SU-DHL-6 (cell line): ENCODE data around the gene TNFAIP1.

Experiments
- H2AFZ ChIP-seq: fragments of 200-600 bp; sonication (generic); 2 replicates; pipeline ENCODE4 v1.6.1; 2014; ENCODE audit warnings: low read depth, mild to moderate bottlenecking, moderate library complexity, mixed read lengths, antibody characterized with exemption, low read length; ENCODE audit not compliant: severe bottlenecking
- H3F3A ChIP-seq: fragments of 200-600 bp; shearing (Covaris generic); 2 replicates; pipeline ENCODE4 v1.6.0; 2016; ENCODE audit warnings: antibody characterized with exemption, mild to moderate bottlenecking; ENCODE audit not compliant: insufficient read depth
- H3K27ac ChIP-seq: fragments of 200-600 bp; sonication (generic); 2 replicates; pipeline ENCODE4 v1.5.1; 2016; ENCODE audit warnings: low read depth, mild to moderate bottlenecking, low read length, moderate library complexity, mixed read lengths
- H3K27me3 ChIP-seq: fragments of 200-600 bp; sonication (generic), shearing (Covaris generic); 2 replicates; pipeline ENCODE4 v1.6.0; 2014; ENCODE audit warnings: mild to moderate bottlenecking, low read length
- H3K36me3 ChIP-seq: fragments of 200-600 bp; sonication (generic); 2 replicates; pipeline ENCODE4 v1.6.1; 2014; ENCODE audit warnings: mild to moderate bottlenecking, low read length, mixed read lengths
- H3K4me2 ChIP-seq: fragments of 300-600, 200-600 bp; shearing (Covaris generic), sonication (generic); 2 replicates; pipeline ENCODE4 v1.6.0; 2014; ENCODE audit warnings: low read length, low read depth, mild to moderate bottlenecking; ENCODE audit not compliant: poor library complexity, severe bottlenecking
- H3K4me3 ChIP-seq: fragments of 200-600 bp; sonication (generic); 2 replicates; pipeline ENCODE4 v1.5.1; 2014; ENCODE audit warnings: antibody characterized with exemption, low read length, mild to moderate bottlenecking, mixed read lengths; ENCODE audit not compliant: insufficient read depth, poor library complexity, severe bottlenecking
- H3K79me2 ChIP-seq: fragments of 200-600 bp; sonication (generic); 2 replicates; pipeline ENCODE4 v1.6.1; 2014; ENCODE audit warnings: mild to moderate bottlenecking, low read length, moderate library complexity; ENCODE audit not compliant: insufficient read depth
- H3K9ac ChIP-seq: fragments of 200-600 bp; sonication (generic); 2 replicates; pipeline ENCODE4 v1.7.0; 2014; ENCODE audit warnings: mild to moderate bottlenecking, low read length
- H3K9me2 ChIP-seq: fragments of 200-600 bp; sonication (generic); replicated peaks from 2 replicates; pipeline ENCODE4 v1.6.1; 2014; ENCODE audit warnings: low read length; ENCODE audit not compliant: insufficient read depth
- H3K9me3 ChIP-seq: fragments of 200-600 bp; sonication (generic); 2 replicates; pipeline ENCODE4 v1.6.1; 2014; ENCODE audit warnings: low read length, mixed read lengths; ENCODE audit not compliant: insufficient read depth
- H4K20me1 ChIP-seq: fragments of 200-600 bp; sonication (generic); 2 replicates; pipeline ENCODE4 v1.6.1; 2014; ENCODE audit warnings: low read depth, mild to moderate bottlenecking, antibody characterized with exemption, low read length, moderate library complexity, mixed read lengths
- CTCF ChIP-seq: fragments of 200-600 bp; sonication (generic); IDR thresholded peaks from one replicate; pipeline ENCODE4 v1.5.1; 2017; ENCODE audit warnings: antibody characterized with exemption, mild to moderate bottlenecking, low read length, moderate library complexity; ENCODE audit not compliant: insufficient read depth, poor library complexity, severe bottlenecking
- EZH2phosphoT487 ChIP-seq: fragments of 200-600 bp; sonication (generic), shearing (Covaris generic); conservative IDR thresholded peaks from 2 replicates; pipeline ENCODE4 v1.6.1; 2018; ENCODE audit warnings: mild to moderate bottlenecking, antibody characterized with exemption, low read length, moderate library complexity, mixed read lengths

TNFAIP1 gene

GRCh38 chr17:28328325-28328724 is 7.2 kb upstream of the TNFAIP1 start:
- Histone ChIP-seq H4K20me1 (0 out of 2 replicates have a peak, but pooled peaks cover 7% of the 10 kb centered on the region), H3K27me3 (no peaks in the 10 kb centered on the region), H3K9me2 (no peaks in the 10 kb centered on the region), H2AFZ (no peak overlapping the region), H3K4me3 (no peak overlapping the region), H3K79me2 (peaks cover 26% of the 10 kb centered on the region), H3K4me2 (no peak overlapping the region), H3K27ac (no peak overlapping the region), H3F3A (no peaks in the 10 kb centered on the region), H3K36me3 (peaks cover 12% of the 10 kb centered on the region), H3K9ac (no peak overlapping the region), H3K9me3 (no peaks in the 10 kb centered on the region)
- no peak for TF ChIP-seq EZH2phosphoT487
- no peak for TF ChIP-seq CTCF

- Histone ChIP-seq H3K79me2 (peaks cover 3% of the 10 kb centered on the region; the same call in 1 of the 2 replicates), H2AFZ (no peak overlapping the region), H3K4me3 (no peak overlapping the region), H3K27me3 (no peaks in the 10 kb centered on the region), H3K9me3 (no peaks in the 10 kb centered on the region), H3K4me2 (no peak overlapping the region), H3K9me2 (no peaks in the 10 kb centered on the region), H3F3A (no peaks in the 10 kb centered on the region), H3K36me3 (peaks cover 12% of the 10 kb centered on the region), H4K20me1 (0 out of 2 replicates have a peak, but pooled peaks cover 3% of the 10 kb centered on the region), H3K9ac (no peak overlapping the region), H3K27ac (no peak overlapping the region)
- TF ChIP-seq EZH2phosphoT487 (no peak), CTCF (no peak)
Measured at GRCh38 chr17:28330671-28331070, 4.9 kb upstream of the TNFAIP1 start.

GRCh38 chr17:28331891-28332420 is 3.6 kb upstream of the TNFAIP1 start:
- Histone ChIP-seq H2AFZ (no peak overlapping the region), H3K79me2 (peaks cover 4% of the 10 kb centered on the region; the same call in 1 of the 2 replicates), H3K36me3 (peaks cover 8% of the 10 kb centered on the region), H3K4me2 (no peak overlapping the region), H3K9me2 (no peaks in the 10 kb centered on the region), H4K20me1 (no peaks in the 10 kb centered on the region), H3K9me3 (no peaks in the 10 kb centered on the region), H3K27me3 (no peaks in the 10 kb centered on the region), H3K9ac (no peak overlapping the region), H3K4me3 (no peak overlapping the region), H3K27ac (no peak overlapping the region), H3F3A (no peaks in the 10 kb centered on the region)
- TF ChIP-seq CTCF (no peak), EZH2phosphoT487 (no peak)
